Thyroid gland (tissue), 4 donors: ENCODE results near the gene FYN. TPM values are rescaled to one million over a fixed set of nuclear protein-coding genes. Genes with fewer than 3 reads are reported as not detected.
"Not testable (repeated sequence)": the region's sequence is repeated elsewhere in the genome, so short reads cannot be mapped to it uniquely, and the experiment has no call there.

Experiments
- DNase-seq, 2 donors: peaks; one replicate each; pipeline ENCODE4 v3.0.0-alpha.2; 2019
- H3K27ac ChIP-seq, 3 donors: fragments of 200-600 bp; sonication (generic); 1 replicate in 2 of 3; 2 replicates in 1 of 3; pipeline ENCODE4 v1.5.1; 2016 to 2019; ENCODE audit warnings: mild to moderate bottlenecking in 1 of 3, moderate library complexity in 1 of 3
- H3K27me3 ChIP-seq: fragments of 200-600 bp; sonication (generic); one replicate; pipeline ENCODE4 v1.5.1; 2019
- H3K36me3 ChIP-seq, 2 donors: fragments of 200-600 bp; sonication (generic); one replicate each; pipeline ENCODE4 v1.5.1; 2016 to 2019
- H3K4me1 ChIP-seq, 2 donors: fragments of 200-600 bp; sonication (generic); one replicate each; pipeline ENCODE4 v1.5.1; 2017 to 2019
- H3K4me3 ChIP-seq, 3 donors: fragments of 200-600 bp; sonication (generic); replicated peaks in 1 of 3; 1 replicate in 2 of 3; 2 replicates in 1 of 3; pipeline ENCODE4 v1.5.1; 2016; ENCODE audit warnings: mild to moderate bottlenecking in 1 of 3
- H3K9me3 ChIP-seq: fragments of 200-600 bp; sonication (generic); one replicate; pipeline ENCODE4 v1.5.1; 2017
- POLR2A ChIP-seq, 2 donors: fragments of 450-650 bp; IDR thresholded peaks; one replicate each; pipeline ENCODE4 v1.6.1; 2017; ENCODE audit warnings: antibody characterized with exemption in 2 of 2, mild to moderate bottlenecking in 2 of 2, moderate library complexity in 1 of 2
- WGBS, 2 donors: methylation state at CpG; one replicate each; pipeline ENCODE4 v1.1.5; 2017; 5-methylcytosine and 5-hydroxymethylcytosine counted together
- intact Hi-C: fragments of 100-400 bp; cut with DNase I; formaldehyde crosslinking; loops from one replicate; pipeline ENCODE4 v1.15.1; 2023
- total RNA-seq, 4 donors: library from RNA; depleted of rRNA; stranded (reverse); fragments of >200 nt; gene quantifications; one replicate each; pipeline ENCODE4 v1.2.3, GENCODE V29; 2016
- TF ChIP-seq, protein P1 (sequence below), 6 experiments: fragments of 200-600 bp in 3 of 6; fragments of 450-650 bp in 3 of 6; sonication (generic) in 3 of 6; IDR thresholded peaks; one replicate each; pipeline ENCODE4 v1.5.1; 2016 to 2019; ENCODE audit warnings: antibody characterized with exemption in 6 of 6, mild to moderate bottlenecking in 2 of 6, inconsistent platforms in 1 of 6, moderate library complexity in 1 of 6

The FYN gene
- total RNA-seq, 4 donors from 2014 or later = 67.0 to 206 (median 95.9) TPM

GRCh38 chr6:111840803-111841202, 32.4 kb downstream of the FYN start:
- no peak for TF ChIP-seq POLR2A (IDR thresholded peaks at IDR 0.05)
- TF ChIP-seq, protein P1, sequence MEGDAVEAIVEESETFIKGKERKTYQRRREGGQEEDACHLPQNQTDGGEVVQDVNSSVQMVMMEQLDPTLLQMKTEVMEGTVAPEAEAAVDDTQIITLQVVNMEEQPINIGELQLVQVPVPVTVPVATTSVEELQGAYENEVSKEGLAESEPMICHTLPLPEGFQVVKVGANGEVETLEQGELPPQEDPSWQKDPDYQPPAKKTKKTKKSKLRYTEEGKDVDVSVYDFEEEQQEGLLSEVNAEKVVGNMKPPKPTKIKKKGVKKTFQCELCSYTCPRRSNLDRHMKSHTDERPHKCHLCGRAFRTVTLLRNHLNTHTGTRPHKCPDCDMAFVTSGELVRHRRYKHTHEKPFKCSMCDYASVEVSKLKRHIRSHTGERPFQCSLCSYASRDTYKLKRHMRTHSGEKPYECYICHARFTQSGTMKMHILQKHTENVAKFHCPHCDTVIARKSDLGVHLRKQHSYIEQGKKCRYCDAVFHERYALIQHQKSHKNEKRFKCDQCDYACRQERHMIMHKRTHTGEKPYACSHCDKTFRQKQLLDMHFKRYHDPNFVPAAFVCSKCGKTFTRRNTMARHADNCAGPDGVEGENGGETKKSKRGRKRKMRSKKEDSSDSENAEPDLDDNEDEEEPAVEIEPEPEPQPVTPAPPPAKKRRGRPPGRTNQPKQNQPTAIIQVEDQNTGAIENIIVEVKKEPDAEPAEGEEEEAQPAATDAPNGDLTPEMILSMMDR (IDR thresholded peaks at IDR 0.05) = no peak
- Histone ChIP-seq H3K27ac (no peak overlapping the region), H3K27me3 (no peaks in the 10 kb centered on the region), H3K9me3 (no peaks in the 10 kb centered on the region), H3K4me1 (peaks cover 0 to 49% of the 10 kb centered on the region in 2 donors), H3K36me3 (no peaks in the 10 kb centered on the region), H3K4me3 (no peak overlapping the region)
- 94% methylated on average over 5 of the region's 5 CpGs for WGBS, 2 donors
- intact Hi-C loops = no loop called here
- DNase-seq = no peak

DNA sequence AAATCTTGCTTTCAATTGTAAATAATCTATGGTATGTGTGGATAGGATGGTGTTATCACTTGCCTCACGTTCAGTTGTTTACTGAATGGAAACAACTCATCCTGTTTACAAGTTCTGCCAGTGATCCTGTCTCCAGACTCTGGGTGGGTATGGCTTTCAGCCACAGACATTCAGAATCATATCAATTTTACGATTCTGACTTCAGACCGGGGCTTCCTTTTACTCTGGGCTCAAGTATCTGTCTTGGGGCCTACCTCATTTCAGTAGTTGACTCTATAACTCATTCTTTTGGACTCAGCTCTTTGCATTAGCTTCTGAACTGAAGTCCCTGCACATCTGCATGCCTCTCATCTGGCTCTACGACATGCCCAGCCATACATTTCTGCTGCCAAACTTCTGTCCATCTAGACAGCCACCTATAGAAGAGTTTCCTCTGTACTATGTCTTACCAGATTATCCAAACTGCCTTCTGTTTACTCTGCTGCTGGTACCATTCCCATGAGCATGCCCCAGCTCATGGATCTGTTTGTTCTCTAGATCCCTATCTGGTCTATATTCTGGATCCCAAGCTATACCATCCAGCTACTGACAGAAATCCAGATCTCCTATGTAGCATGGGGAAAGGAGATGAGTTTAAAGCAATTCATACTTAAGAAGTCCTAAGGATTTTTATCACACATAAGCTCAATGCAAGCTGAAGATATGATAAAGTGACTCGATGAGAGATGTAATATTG, 34.3 kb downstream of the FYN start:
- H3K36me3 ChIP-seq = no peaks in the 10 kb centered on the region
- intact Hi-C loops = no loop called here
- TF ChIP-seq POLR2A (IDR thresholded peaks at IDR 0.05) = no peak
- TF ChIP-seq, protein P1 (IDR thresholded peaks at IDR 0.05) = no peak
- no peak for DNase-seq
- no peaks in the 10 kb centered on the region for H3K9me3 ChIP-seq
- peaks cover 0 to 30% of the 10 kb centered on the region in 2 donors for H3K4me1 ChIP-seq
- WGBS, 2 donors = 86 to 90% methylated on average over 5 of the region's 5 CpGs
- H3K27me3 ChIP-seq = no peaks in the 10 kb centered on the region
- no peak overlapping the region for H3K27ac ChIP-seq
- H3K4me3 ChIP-seq = no peak overlapping the region

GRCh38 chr6:111837641-111838500, 35.4 kb downstream of the FYN start:
- Histone ChIP-seq H3K9me3 (no peaks in the 10 kb centered on the region), H3K4me3 (no peak overlapping the region), H3K4me1 (peaks cover 5 to 29% of the 10 kb centered on the region in 2 donors), H3K27ac (no peak overlapping the region), H3K27me3 (no peaks in the 10 kb centered on the region), H3K36me3 (no peaks in the 10 kb centered on the region)
- intact Hi-C loops = no loop called here
- DNase-seq = no peak
- TF ChIP-seq, protein P1 (IDR thresholded peaks at IDR 0.05) = no peak
- TF ChIP-seq POLR2A (IDR thresholded peaks at IDR 0.05) = no peak
- WGBS, 2 donors = 92 to 94% methylated on average over 8 of the region's 8 CpGs

- Histone ChIP-seq H3K4me3 (no peak overlapping the region), H3K27ac (no peak overlapping the region), H3K36me3 (no peaks in the 10 kb centered on the region), H3K4me1 (peaks cover 5 to 20% of the 10 kb centered on the region in 2 donors), H3K9me3 (no peaks in the 10 kb centered on the region), H3K27me3 (no peaks in the 10 kb centered on the region)
- TF ChIP-seq POLR2A (IDR thresholded peaks at IDR 0.05) = no peak
- TF ChIP-seq, protein P1 (IDR thresholded peaks at IDR 0.05) = no peak
- DNase-seq = no peak
- 91 to 96% methylated on average over 6 of the region's 6 CpGs for WGBS, 2 donors
- intact Hi-C loops = no loop called here
These were observed 36.2 kb downstream of the FYN start for GRCh38 chr6:111837007-111837406.

DNA sequence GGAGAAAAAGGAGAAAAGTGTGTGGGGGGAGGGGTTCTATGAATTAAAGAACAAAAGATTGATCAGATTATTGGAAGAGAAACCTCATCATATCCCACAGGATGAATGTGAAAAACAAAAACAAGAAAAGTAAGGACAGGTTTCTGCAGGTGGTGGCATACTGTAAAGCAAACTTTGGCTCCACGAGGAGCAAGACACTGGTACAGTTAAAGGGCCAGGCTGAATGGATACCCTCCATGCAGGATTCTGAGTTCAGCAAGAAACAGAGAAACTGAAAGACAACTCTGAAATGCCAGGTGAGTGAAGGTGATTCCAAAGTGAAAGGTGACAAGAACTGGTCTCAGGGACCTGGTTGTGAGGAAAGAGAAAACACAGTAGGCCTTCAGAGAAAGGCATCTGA, 37.4 kb downstream of the FYN start:
- WGBS, 2 donors = 82 to 86% methylated on average over 1 of the region's 1 CpG
- no peak for DNase-seq
- no peak overlapping the region for H3K4me3 ChIP-seq

GRCh38 chr6:111835398-111835797, 37.9 kb downstream of the FYN start:
- H3K4me3 ChIP-seq, intact Hi-C loops, H3K27me3 ChIP-seq, H3K9me3 ChIP-seq, H3K27ac ChIP-seq, H3K36me3 ChIP-seq, H3K4me1 ChIP-seq: not testable (repeated sequence)
- 87% methylated on average over 7 of the region's 7 CpGs for WGBS, 2 donors
- DNase-seq = peak in 1 of 2 donors; percentile 17

More for the DNA sequence above, 37.4 kb downstream of the FYN start:
- Histone ChIP-seq H3K27me3 (no peaks in the 10 kb centered on the region), H3K9me3 (no peaks in the 10 kb centered on the region), H3K36me3 (no peaks in the 10 kb centered on the region), H3K27ac (no peak overlapping the region), H3K4me1 (peaks cover 5 to 9% of the 10 kb centered on the region in 2 donors)
- TF ChIP-seq, protein P1 (IDR thresholded peaks at IDR 0.05) = no peak
- TF ChIP-seq POLR2A (IDR thresholded peaks at IDR 0.05) = no peak
- intact Hi-C loops = no loop called here
